Measurements from ENCODE around the gene HECTD4. TPM values are rescaled to one million over a fixed set of nuclear protein-coding genes. Genes with fewer than 3 reads are reported as not detected.

Gene HECTD4
- total RNA-seq, 4 donors from 2014 or later = 53.7 to 168 (median 62.9) TPM

- Histone ChIP-seq H3K4me3 (no peak overlapping the region), H3K36me3 (peaks cover 95% of the 10 kb centered on the region), H3K4me1 (no peaks in the 10 kb centered on the region), H3K27ac (no peak overlapping the region), H3K9me3 (no peaks in the 10 kb centered on the region), H3K27me3 (no peaks in the 10 kb centered on the region)
- no peak for DNase-seq (ENCODE audit: low spot score in 2 of 2)
- TF ChIP-seq POLR2A (IDR thresholded peaks at IDR 0.05) (no peak), POLR2AphosphoS5 (IDR thresholded peaks at IDR 0.05) (no peak), EP300 (IDR thresholded peaks at IDR 0.05) (no peak)
- TF ChIP-seq, protein P1, sequence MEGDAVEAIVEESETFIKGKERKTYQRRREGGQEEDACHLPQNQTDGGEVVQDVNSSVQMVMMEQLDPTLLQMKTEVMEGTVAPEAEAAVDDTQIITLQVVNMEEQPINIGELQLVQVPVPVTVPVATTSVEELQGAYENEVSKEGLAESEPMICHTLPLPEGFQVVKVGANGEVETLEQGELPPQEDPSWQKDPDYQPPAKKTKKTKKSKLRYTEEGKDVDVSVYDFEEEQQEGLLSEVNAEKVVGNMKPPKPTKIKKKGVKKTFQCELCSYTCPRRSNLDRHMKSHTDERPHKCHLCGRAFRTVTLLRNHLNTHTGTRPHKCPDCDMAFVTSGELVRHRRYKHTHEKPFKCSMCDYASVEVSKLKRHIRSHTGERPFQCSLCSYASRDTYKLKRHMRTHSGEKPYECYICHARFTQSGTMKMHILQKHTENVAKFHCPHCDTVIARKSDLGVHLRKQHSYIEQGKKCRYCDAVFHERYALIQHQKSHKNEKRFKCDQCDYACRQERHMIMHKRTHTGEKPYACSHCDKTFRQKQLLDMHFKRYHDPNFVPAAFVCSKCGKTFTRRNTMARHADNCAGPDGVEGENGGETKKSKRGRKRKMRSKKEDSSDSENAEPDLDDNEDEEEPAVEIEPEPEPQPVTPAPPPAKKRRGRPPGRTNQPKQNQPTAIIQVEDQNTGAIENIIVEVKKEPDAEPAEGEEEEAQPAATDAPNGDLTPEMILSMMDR (IDR thresholded peaks at IDR 0.05) = no peak
- WGBS = 96% methylated on average over 7 of the region's 7 CpGs
Measured at GRCh38 chr12:112239020-112239419, 143.2 kb downstream of the HECTD4 start.

GRCh38 chr12:112238441-112238840 is 143.8 kb downstream of the HECTD4 start:
- H3K9me3 ChIP-seq = no peaks in the 10 kb centered on the region
- no peaks in the 10 kb centered on the region for H3K27me3 ChIP-seq
- H3K36me3 ChIP-seq = peaks cover 93% of the 10 kb centered on the region
- no peak for DNase-seq (ENCODE audit: low spot score in 2 of 2)
- H3K27ac ChIP-seq = no peak overlapping the region
- 92% methylated on average over 5 of the region's 5 CpGs for WGBS
- H3K4me3 ChIP-seq = no peak overlapping the region
- H3K4me1 ChIP-seq = no peaks in the 10 kb centered on the region
- TF ChIP-seq EP300 (IDR thresholded peaks at IDR 0.05) (no peak), POLR2AphosphoS5 (IDR thresholded peaks at IDR 0.05) (no peak), POLR2A (IDR thresholded peaks at IDR 0.05) (no peak)
- TF ChIP-seq, protein P1 (IDR thresholded peaks at IDR 0.05) = no peak

- H3K36me3 ChIP-seq = peaks cover 92% of the 10 kb centered on the region
- WGBS = 94% methylated on average over 7 of the region's 7 CpGs
- TF ChIP-seq, protein P1 (IDR thresholded peaks at IDR 0.05) = no peak
- TF ChIP-seq EP300 (IDR thresholded peaks at IDR 0.05) (no peak), POLR2A (IDR thresholded peaks at IDR 0.05) (no peak), POLR2AphosphoS5 (IDR thresholded peaks at IDR 0.05) (no peak)
Measured at GRCh38 chr12:112236786-112237185, 145.4 kb downstream of the HECTD4 start.

GRCh38 chr12:112236386-112236785 is 145.8 kb downstream of the HECTD4 start:
- Histone ChIP-seq H3K27ac (no peak overlapping the region), H3K36me3 (peaks cover 92% of the 10 kb centered on the region), H3K4me3 (no peak overlapping the region), H3K9me3 (no peaks in the 10 kb centered on the region), H3K27me3 (no peaks in the 10 kb centered on the region), H3K4me1 (no peaks in the 10 kb centered on the region)
- WGBS = 82% methylated on average over 1 of the region's 1 CpG
- TF ChIP-seq POLR2A (IDR thresholded peaks at IDR 0.05) (no peak), EP300 (IDR thresholded peaks at IDR 0.05) (no peak), POLR2AphosphoS5 (IDR thresholded peaks at IDR 0.05) (no peak)
- DNase-seq (ENCODE audit: low spot score in 2 of 2) = no peak

More at GRCh38 chr12:112236786-112237185, 145.4 kb downstream of the HECTD4 start:
- H3K4me1 ChIP-seq = no peaks in the 10 kb centered on the region
- no peaks in the 10 kb centered on the region for H3K27me3 ChIP-seq
- no peak overlapping the region for H3K27ac ChIP-seq
- H3K4me3 ChIP-seq = no peak overlapping the region
- no peak for DNase-seq (ENCODE audit: low spot score in 2 of 2)
- no peaks in the 10 kb centered on the region for H3K9me3 ChIP-seq

DNA sequence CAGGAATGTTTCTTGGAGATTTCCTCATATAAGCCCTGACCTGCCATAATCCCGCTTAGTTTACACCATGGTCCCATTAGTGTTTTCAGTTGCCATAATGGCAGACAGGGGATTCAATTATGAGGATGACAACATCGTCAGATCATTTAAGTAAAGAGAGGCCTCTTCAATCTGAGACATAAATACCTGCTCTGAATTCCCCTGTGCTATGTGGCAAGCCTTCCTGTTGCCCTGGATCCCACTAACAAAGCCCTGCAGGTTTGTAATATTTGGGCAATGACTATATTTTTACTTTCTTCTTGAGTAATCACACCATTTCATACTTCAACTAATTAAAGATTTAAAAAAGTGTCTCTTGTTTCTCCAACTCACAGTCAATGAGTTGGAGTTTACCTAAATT is 147.9 kb downstream of the HECTD4 start:
- Histone ChIP-seq H3K36me3 (peaks cover 96% of the 10 kb centered on the region), H3K4me1 (no peaks in the 10 kb centered on the region), H3K4me3 (no peak overlapping the region), H3K27me3 (no peaks in the 10 kb centered on the region), H3K27ac (no peak overlapping the region), H3K9me3 (no peaks in the 10 kb centered on the region)
- no peak for DNase-seq (ENCODE audit: low spot score in 2 of 2)
- TF ChIP-seq POLR2A (IDR thresholded peaks at IDR 0.05) = no peak
- TF ChIP-seq EP300 (IDR thresholded peaks at IDR 0.05) = no peak
- TF ChIP-seq POLR2AphosphoS5 (IDR thresholded peaks at IDR 0.05) = no peak
- TF ChIP-seq, protein P1 (IDR thresholded peaks at IDR 0.05) = no peak
- 98% methylated on average over 2 of the region's 2 CpGs for WGBS

GRCh38 chr12:112233242-112233641 is 149.0 kb downstream of the HECTD4 start:
- Histone ChIP-seq H3K36me3 (peaks cover 97% of the 10 kb centered on the region), H3K9me3 (no peaks in the 10 kb centered on the region), H3K4me3 (no peak overlapping the region), H3K27ac (no peak overlapping the region), H3K4me1 (no peaks in the 10 kb centered on the region), H3K27me3 (no peaks in the 10 kb centered on the region)
- DNase-seq (ENCODE audit: low spot score in 2 of 2) = no peak
- TF ChIP-seq, protein P1 (IDR thresholded peaks at IDR 0.05) = no peak
- TF ChIP-seq EP300 (IDR thresholded peaks at IDR 0.05) (no peak), POLR2AphosphoS5 (IDR thresholded peaks at IDR 0.05) (no peak), POLR2A (IDR thresholded peaks at IDR 0.05) (no peak)
- WGBS = 96% methylated on average over 4 of the region's 4 CpGs

Measured in suprapubic skin (tissue), 4 donors.